Inflammatory macrophage (primary cell): ENCODE measurements around the gene ZNF536.

Experiments used
- DNase-seq, 2 donors: peaks; one replicate each; pipeline ENCODE4 v3.0.0-alpha.2; 2020 to 2022

The ZNF536 gene

GRCh38 chr19:30567536-30568232 lies 195.5 kb downstream of the ZNF536 start:
- DNase-seq = no peak

DNA sequence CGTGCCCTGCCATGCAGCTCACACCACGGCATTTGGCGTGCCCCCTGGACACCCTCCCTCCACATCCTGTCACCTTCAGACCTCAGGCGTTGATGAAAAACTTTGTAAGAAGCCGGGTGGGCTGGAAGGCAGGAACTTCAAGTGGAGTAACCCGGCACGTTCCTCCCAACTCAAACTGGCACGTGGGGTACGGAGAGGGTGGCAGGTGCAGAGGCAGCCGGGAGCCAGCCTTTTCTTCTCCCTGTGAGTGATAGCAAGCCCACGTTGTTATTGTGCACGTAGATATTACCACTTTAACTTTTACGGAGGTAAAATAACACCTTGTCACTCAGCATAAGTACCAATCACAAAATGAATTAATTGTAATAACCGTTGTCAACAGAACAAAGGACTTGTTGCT lies 198.0 kb downstream of the ZNF536 start:
- DNase-seq = no peak

GRCh38 chr19:30577551-30578105 lies 205.4 kb downstream of the ZNF536 start:
- no peak for DNase-seq

DNA sequence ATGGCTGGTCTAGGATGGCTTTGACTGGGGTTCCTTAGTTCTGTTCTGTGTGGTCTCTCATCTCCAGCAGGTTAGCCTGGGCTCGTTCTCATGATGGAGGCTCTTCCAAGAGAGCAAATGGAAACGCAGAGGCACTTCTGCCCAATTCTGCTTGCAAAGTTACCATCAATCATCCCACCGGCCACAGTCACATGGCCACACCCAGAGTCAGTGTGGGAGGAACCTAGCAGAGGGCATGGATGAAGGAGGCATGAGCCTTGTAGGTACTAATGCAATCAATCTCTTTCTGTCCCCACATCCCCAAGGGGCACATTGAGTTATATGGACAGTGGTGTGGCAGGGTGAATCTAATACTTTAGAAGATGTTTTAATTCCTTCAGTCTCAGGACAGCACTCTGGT lies 207.2 kb downstream of the ZNF536 start:
- DNase-seq = no peak

DNA sequence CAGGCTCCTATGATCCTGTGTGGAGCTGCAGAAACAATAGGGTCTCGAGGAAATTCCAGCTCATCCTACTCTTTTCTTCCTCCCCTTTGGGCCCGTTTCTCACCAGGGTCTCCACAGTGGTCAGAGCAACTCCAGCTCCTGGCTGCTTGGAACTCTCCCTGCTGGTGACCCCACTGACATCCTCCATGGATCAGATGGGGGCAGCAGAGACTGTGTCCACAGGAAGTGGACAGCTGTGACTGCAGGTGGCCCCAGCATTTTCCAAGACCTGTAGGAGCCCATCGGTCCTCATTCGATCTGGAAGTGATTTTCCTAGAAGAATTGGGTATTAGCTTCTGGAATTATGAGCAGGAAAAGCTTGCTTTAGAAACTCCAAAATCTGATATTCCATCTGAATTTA lies 208.5 kb downstream of the ZNF536 start:
- no peak for DNase-seq

GRCh38 chr19:30584090-30584489 lies 211.9 kb downstream of the ZNF536 start:
- DNase-seq = no peak

GRCh38 chr19:30587869-30588268 lies 215.7 kb downstream of the ZNF536 start:
- DNase-seq = no peak

GRCh38 chr19:30590596-30591229 lies 218.5 kb downstream of the ZNF536 start:
- no peak for DNase-seq

- DNase-seq = no peak
Observed at GRCh38 chr19:30593356-30593755, 221.2 kb downstream of the ZNF536 start.

DNA sequence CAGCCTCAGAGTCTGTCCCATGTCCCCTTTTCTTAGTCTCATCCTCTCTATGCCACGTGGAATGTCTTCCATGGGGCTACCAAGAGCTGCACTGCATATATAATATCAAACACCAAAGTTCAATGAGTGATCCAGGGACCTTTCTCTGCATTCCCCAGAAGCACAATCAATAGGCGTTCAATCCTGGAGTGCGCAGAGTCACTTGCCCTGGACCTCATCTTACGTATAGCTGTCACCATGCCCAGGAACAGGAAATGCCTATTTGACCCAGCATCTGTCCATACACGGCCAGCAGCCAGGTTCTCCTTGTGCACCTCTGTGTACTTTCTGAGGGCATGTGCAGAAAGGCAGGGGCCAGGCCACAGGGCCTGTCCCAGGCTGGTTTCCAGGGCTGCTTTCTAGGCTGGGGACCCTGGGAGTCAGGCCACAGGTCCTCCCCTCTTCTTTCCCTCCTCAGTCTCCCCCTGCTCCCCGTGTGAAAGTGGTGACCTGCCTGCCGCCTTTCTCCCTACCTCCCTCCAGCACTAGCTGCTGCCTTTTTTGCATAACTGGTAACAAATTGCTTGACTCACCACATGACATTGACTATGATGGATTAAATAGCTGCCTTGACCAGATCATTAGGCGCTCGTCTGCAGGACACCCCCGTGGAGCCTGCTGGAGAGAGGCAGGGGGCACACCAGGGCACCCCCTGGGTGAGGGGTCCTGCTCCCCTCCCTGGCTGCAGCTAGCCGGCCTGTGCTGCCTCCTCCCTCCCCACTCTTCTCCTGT lies 222.0 kb downstream of the ZNF536 start:
- DNase-seq = no peak

GRCh38 chr19:30596268-30596667 lies 224.1 kb downstream of the ZNF536 start:
- no peak for DNase-seq

DNA sequence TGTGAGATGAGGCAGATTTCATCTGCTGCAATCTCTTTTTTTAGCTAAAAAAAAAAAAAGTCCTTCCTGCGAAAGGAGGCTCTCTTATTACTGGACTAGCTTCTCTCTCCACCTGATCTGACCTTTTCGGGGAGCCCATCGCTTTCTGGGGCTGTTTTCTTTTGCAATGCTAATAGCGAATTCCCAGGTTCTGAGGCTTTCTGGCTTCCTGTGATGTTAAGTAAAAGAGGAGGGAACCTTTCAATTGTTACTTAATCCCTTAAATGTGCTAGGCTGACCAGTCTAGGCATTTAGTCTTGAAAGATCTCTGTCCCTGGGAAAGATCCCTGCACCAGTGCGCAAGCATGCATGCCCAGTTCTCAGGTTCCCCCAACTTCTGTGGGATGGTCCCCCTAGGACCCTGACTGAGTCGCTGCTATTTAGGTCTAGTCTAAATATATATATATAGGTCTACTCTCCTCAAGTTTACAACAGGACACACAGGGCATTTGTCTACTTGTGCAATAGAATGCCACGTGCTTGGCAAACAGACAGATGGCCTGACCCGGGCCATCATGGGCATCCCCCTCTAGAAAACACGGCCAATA lies 224.7 kb downstream of the ZNF536 start:
- no peak for DNase-seq

- DNase-seq = no peak
Observed at GRCh38 chr19:30598688-30599087, 226.5 kb downstream of the ZNF536 start.

GRCh38 chr19:30602661-30603350 lies 230.6 kb downstream of the ZNF536 start:
- DNase-seq = no peak

DNA sequence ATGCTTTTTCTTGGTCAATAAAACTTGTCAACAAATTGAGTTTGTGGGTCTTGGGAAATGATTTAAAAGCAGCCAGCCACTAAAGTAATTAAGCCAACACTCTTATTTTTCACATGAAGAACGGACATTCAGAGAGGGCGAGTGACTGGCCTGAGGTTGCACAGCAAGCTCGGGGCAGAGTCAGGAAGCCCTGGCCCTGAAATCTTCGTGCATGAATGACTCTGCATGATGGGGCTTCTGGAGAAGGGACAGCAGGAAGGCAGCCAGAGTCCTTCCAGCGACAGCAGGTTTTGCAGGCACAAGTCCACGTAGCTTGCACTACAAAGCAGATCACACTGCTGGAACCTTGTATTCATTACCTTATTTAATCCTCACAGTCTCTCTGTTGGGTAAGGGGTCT lies 232.5 kb downstream of the ZNF536 start:
- DNase-seq = no peak

- DNase-seq = no peak
Observed at GRCh38 chr19:30605333-30605732, 233.1 kb downstream of the ZNF536 start.

DNA sequence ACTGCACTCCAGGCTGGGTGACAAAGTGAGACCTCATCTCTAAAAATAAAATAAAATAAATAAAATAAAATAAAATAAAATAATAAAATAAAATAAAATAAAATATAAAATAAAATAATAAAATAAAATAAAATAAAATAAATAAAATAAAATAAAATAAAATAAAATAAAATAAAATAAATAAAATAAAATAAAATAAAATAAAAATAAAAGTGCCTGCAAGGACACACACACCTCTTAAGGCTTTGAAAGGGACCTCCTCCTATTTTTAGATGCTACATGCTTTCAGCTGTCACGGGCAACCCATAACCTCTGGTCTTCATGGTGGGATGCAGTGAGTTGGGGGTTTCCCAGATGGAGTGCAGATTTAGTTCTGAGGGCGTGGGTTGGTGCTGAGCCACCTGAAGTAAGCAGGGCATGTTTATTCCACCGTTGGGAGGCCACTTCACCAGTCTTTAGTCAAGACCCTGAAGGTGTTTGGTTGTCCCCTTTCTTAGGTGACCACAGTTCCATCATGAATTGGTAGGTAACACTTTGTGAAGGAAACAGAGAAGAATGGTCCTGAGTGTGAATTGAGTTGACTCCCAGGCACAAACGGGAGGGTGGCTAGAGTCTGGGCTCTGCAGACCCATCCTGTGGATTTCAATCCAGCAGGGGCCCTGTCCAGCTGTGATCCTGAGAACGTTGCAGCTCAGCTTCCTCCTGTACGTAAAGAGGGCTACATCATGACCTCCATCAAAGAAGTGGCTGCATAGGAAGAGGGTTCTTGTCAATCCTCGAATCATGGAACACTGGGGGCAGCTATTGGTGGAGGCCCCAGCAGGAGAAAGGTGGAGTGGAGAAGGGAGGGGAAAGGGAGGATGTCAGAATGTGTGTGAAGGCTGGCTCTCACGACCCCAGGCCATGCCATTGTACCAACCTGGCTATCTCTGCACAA lies 234.2 kb downstream of the ZNF536 start:
- no peak for DNase-seq
